HepG2 (cell line): ENCODE measurements around the gene SYCE3. TPM values are rescaled to one million over a fixed set of nuclear protein-coding genes. Genes with fewer than 3 reads are reported as not detected.

Experiments used
- ARNTL ChIP-seq: sonication (generic); formaldehyde crosslinking; IDR thresholded peaks from 2 replicates; pipeline ENCODE4 v1.4.0; 2020; ENCODE audit warnings: mild to moderate bottlenecking, missing genetic modification reagents
- ATF2 ChIP-seq: sonication (generic); formaldehyde crosslinking; IDR thresholded peaks from 2 replicates; pipeline ENCODE4 v1.4.0; 2020; ENCODE audit warnings: missing genetic modification reagents
- CENPX ChIP-seq: sonication (generic); formaldehyde crosslinking; IDR thresholded peaks from 2 replicates; pipeline ENCODE4 v1.9.0; 2021; ENCODE audit warnings: mild to moderate bottlenecking, missing genetic modification reagents, moderate library complexity
- HMGA1 ChIP-seq: sonication (generic); formaldehyde crosslinking; conservative IDR thresholded peaks from 2 replicates; pipeline ENCODE4 v1.4.0; 2020; ENCODE audit warnings: missing genetic modification reagents
- HNF4A ChIP-seq: sonication (generic); formaldehyde crosslinking; IDR thresholded peaks from 2 replicates; pipeline ENCODE4 v1.4.0; 2020; ENCODE audit warnings: missing genetic modification reagents
- HOMEZ ChIP-seq: IDR thresholded peaks from 2 replicates; pipeline ENCODE4 v1.6.1; 2016; ENCODE audit warnings: low read depth
- IKZF4 ChIP-seq: sonication (generic); formaldehyde crosslinking; IDR thresholded peaks from 2 replicates; pipeline ENCODE4 v1.5.1; 2020; ENCODE audit warnings: borderline replicate concordance, mild to moderate bottlenecking, low read depth, missing genetic modification reagents; ENCODE audit errors: not compliant biosample characterization
- PAF1 ChIP-seq: IDR thresholded peaks from 2 replicates; pipeline ENCODE4 v1.6.1; 2016; ENCODE audit warnings: missing genetic modification reagents, missing compliant biosample characterization
- RBAK ChIP-seq: sonication (generic); formaldehyde crosslinking; IDR thresholded peaks from 2 replicates; pipeline ENCODE4 v1.5.1; 2020; ENCODE audit warnings: mild to moderate bottlenecking, missing genetic modification reagents
- RBFOX2 ChIP-seq: fragments of 200-400 bp; formaldehyde crosslinking; IDR thresholded peaks from 2 replicates; pipeline ENCODE4 v1.6.1; 2017; ENCODE audit warnings: low read depth, mild to moderate bottlenecking, low read length
- TCF7L2 ChIP-seq: IDR thresholded peaks from 2 replicates; pipeline ENCODE4 v1.6.1; 2011; ENCODE audit warnings: mild to moderate bottlenecking, low read depth, low read length, moderate library complexity
- ZNF225 ChIP-seq: sonication (generic); formaldehyde crosslinking; IDR thresholded peaks from 2 replicates; pipeline ENCODE4 v1.4.0; 2020; ENCODE audit warnings: mild to moderate bottlenecking, missing genetic modification reagents
- ZNF251 ChIP-seq: sonication (generic); formaldehyde crosslinking; IDR thresholded peaks from 2 replicates; pipeline ENCODE4 v1.9.0; 2021; ENCODE audit warnings: mild to moderate bottlenecking, missing genetic modification reagents
- ZNF33A ChIP-seq: sonication (generic); formaldehyde crosslinking; IDR thresholded peaks from 2 replicates; pipeline ENCODE4 v1.5.1; 2020; ENCODE audit warnings: missing genetic modification reagents, mild to moderate bottlenecking, moderate library complexity, borderline replicate concordance
- ZNF530 ChIP-seq: sonication (generic); formaldehyde crosslinking; IDR thresholded peaks from 2 replicates; pipeline ENCODE4 v1.5.0; 2020; ENCODE audit warnings: low read depth, mild to moderate bottlenecking, missing genetic modification reagents
- ZNF776 ChIP-seq: sonication (generic); formaldehyde crosslinking; IDR thresholded peaks from 2 replicates; pipeline ENCODE4 v1.4.0; 2020; ENCODE audit warnings: mild to moderate bottlenecking, missing genetic modification reagents
- ZNF883 ChIP-seq: sonication (generic); formaldehyde crosslinking; IDR thresholded peaks from 2 replicates; pipeline ENCODE4 v1.5.1; 2020; ENCODE audit warnings: mild to moderate bottlenecking, missing genetic modification reagents; ENCODE audit errors: not compliant biosample characterization
- polyA plus RNA-seq, 8 experiments: library from polyadenylated mRNA; depleted of rRNA in 3 of 8; stranded (reverse) in 7 of 8; unstranded in 1 of 8; fragments of >200 nt; fragmentation: Illumina TruSeq in 4 of 8; extraction: Trizol in 4 of 8; gene quantifications; 2 replicates each; pipeline versions ENCODE4 v1.2.1 to v1.2.3, GENCODE V29; 2011 to 2016; ENCODE audit warnings: low read depth in 4 of 8, missing spikeins in 1 of 8, mixed read lengths in 1 of 8; ENCODE audit not compliant: insufficient read depth in 1 of 8
- total RNA-seq, 5 experiments: library from RNA; depleted of rRNA; stranded (reverse); fragments of >200 nt; fragmentation: Illumina TruSeq; extraction: Trizol; gene quantifications; 2 replicates each; pipeline ENCODE4 v1.2.3, GENCODE V29; 2016; ENCODE audit warnings: low read depth in 1 of 5
- TF ChIP-seq, protein P1 (sequence below): IDR thresholded peaks from 2 replicates; pipeline ENCODE4 v1.6.1; 2012; ENCODE audit warnings: inconsistent platforms
- TF ChIP-seq, protein P2 (sequence below): sonication (generic); formaldehyde crosslinking; IDR thresholded peaks from 2 replicates; pipeline ENCODE4 v1.9.0; 2021; ENCODE audit warnings: mild to moderate bottlenecking, missing genetic modification reagents
- TF ChIP-seq, protein P3 (sequence below): sonication (generic); formaldehyde crosslinking; IDR thresholded peaks from 2 replicates; pipeline ENCODE4 v1.4.0; 2020; ENCODE audit warnings: mild to moderate bottlenecking, missing genetic modification reagents

SYCE3 gene
- total and polyA plus RNA-seq, 2 of the 13 experiments (the other 11 are each of a cell fraction or from before 2014, with no cell fraction given) = not detected

DNA sequence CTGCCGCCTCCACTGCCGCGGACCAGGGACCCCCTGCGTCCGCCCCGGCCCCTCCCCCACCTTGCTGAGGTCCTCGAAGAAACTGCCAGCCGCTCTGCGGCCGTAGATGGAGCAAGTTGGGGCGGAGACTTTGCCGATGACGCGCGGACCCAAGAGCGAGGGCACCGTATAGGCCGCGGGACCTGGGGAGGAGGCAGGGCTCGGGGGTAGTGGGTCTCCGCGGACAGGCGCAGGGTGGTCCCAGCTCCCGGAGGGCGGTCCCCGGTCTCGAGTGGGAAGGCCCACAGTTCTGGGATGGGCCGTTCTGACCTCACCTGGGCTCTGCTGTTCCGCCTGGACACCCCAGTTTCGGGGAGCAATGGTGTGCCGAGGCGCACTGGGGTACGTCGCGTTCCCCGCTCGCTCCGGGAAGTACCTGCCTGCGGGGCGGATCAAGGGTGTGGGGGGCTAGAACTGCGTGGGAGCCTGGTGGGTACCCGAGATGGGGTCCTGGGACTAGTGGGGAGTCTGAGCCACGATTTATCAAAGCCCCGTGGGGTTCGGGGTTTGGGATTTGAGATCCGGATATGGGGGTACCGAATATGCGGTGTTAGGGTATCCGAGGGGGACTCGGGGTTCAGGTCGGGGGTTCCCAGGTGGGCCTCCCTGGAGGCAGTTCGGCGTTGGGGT is 31.7 kb downstream of the SYCE3 start (continued):
- TF ChIP-seq HOMEZ (CRISPR knock-in tag) (no peak), IKZF4 (no peak), CENPX (CRISPR knock-in tag) (no peak), ZNF776 (CRISPR knock-in tag) (no peak), HMGA1 (CRISPR knock-in tag) (no peak), ZNF251 (CRISPR knock-in tag) (no peak), HNF4A (CRISPR knock-in tag) (no peak), RBFOX2 (peak; percentile 22; the same call in 1 of the 2 replicates), ZNF225 (CRISPR knock-in tag) (no peak), ARNTL (CRISPR knock-in tag) (no peak; the same call in 1 of the 2 replicates), ATF2 (CRISPR knock-in tag) (no peak), ZNF883 (CRISPR knock-in tag) (no peak), TCF7L2 (no peak), ZNF33A (CRISPR knock-in tag) (no peak; the same call in 1 of the 2 replicates), ZNF530 (CRISPR knock-in tag) (no peak), RBAK (no peak), PAF1 (CRISPR knock-in tag) (no peak)
- TF ChIP-seq, protein P1, sequence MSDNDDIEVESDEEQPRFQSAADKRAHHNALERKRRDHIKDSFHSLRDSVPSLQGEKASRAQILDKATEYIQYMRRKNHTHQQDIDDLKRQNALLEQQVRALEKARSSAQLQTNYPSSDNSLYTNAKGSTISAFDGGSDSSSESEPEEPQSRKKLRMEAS = no peak
- TF ChIP-seq, protein P2, sequence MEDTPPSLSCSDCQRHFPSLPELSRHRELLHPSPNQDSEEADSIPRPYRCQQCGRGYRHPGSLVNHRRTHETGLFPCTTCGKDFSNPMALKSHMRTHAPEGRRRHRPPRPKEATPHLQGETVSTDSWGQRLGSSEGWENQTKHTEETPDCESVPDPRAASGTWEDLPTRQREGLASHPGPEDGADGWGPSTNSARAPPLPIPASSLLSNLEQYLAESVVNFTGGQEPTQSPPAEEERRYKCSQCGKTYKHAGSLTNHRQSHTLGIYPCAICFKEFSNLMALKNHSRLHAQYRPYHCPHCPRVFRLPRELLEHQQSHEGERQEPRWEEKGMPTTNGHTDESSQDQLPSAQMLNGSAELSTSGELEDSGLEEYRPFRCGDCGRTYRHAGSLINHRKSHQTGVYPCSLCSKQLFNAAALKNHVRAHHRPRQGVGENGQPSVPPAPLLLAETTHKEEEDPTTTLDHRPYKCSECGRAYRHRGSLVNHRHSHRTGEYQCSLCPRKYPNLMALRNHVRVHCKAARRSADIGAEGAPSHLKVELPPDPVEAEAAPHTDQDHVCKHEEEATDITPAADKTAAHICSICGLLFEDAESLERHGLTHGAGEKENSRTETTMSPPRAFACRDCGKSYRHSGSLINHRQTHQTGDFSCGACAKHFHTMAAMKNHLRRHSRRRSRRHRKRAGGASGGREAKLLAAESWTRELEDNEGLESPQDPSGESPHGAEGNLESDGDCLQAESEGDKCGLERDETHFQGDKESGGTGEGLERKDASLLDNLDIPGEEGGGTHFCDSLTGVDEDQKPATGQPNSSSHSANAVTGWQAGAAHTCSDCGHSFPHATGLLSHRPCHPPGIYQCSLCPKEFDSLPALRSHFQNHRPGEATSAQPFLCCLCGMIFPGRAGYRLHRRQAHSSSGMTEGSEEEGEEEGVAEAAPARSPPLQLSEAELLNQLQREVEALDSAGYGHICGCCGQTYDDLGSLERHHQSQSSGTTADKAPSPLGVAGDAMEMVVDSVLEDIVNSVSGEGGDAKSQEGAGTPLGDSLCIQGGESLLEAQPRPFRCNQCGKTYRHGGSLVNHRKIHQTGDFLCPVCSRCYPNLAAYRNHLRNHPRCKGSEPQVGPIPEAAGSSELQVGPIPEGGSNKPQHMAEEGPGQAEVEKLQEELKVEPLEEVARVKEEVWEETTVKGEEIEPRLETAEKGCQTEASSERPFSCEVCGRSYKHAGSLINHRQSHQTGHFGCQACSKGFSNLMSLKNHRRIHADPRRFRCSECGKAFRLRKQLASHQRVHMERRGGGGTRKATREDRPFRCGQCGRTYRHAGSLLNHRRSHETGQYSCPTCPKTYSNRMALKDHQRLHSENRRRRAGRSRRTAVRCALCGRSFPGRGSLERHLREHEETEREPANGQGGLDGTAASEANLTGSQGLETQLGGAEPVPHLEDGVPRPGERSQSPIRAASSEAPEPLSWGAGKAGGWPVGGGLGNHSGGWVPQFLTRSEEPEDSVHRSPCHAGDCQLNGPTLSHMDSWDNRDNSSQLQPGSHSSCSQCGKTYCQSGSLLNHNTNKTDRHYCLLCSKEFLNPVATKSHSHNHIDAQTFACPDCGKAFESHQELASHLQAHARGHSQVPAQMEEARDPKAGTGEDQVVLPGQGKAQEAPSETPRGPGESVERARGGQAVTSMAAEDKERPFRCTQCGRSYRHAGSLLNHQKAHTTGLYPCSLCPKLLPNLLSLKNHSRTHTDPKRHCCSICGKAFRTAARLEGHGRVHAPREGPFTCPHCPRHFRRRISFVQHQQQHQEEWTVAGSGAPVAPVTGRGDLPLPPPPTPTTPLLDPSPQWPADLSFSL (CRISPR knock-in tag) = no peak
- TF ChIP-seq, protein P3, sequence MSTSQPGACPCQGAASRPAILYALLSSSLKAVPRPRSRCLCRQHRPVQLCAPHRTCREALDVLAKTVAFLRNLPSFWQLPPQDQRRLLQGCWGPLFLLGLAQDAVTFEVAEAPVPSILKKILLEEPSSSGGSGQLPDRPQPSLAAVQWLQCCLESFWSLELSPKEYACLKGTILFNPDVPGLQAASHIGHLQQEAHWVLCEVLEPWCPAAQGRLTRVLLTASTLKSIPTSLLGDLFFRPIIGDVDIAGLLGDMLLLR (CRISPR knock-in tag) = no peak
